Measurements from ENCODE around the gene TRIB2.

The TRIB2 gene

GRCh38 chr2:12721566-12722446 lies 5.1 kb downstream of the TRIB2 start:
- no peak for DNase-seq

- DNase-seq, result no peak
These were observed 5.9 kb downstream of the TRIB2 start for GRCh38 chr2:12722447-12723316.

GRCh38 chr2:12723736-12724463 lies 7.2 kb downstream of the TRIB2 start:
- no peak for DNase-seq

- DNase-seq, result no peak
These were observed 8.8 kb downstream of the TRIB2 start for GRCh38 chr2:12725233-12726187.

- DNase-seq, result no peak
These were observed 9.5 kb downstream of the TRIB2 start for GRCh38 chr2:12726271-12726670.

- DNase-seq, result no peak
These were observed 10.3 kb downstream of the TRIB2 start for GRCh38 chr2:12727065-12727464.

GRCh38 chr2:12727641-12728040 lies 10.9 kb downstream of the TRIB2 start:
- DNase-seq, result no peak

- DNase-seq, result no peak
These were observed 11.6 kb downstream of the TRIB2 start for GRCh38 chr2:12728221-12728777.

GRCh38 chr2:12730265-12730664 lies 13.5 kb downstream of the TRIB2 start:
- no peak for DNase-seq

- DNase-seq, result no peak
These were observed 15.1 kb downstream of the TRIB2 start for GRCh38 chr2:12731701-12732280.

- DNase-seq, result no peak
These were observed 15.9 kb downstream of the TRIB2 start for GRCh38 chr2:12732651-12733050.

- no peak for DNase-seq
These were observed 17.1 kb downstream of the TRIB2 start for GRCh38 chr2:12733846-12734245.

- DNase-seq, result no peak
These were observed 18.3 kb downstream of the TRIB2 start for GRCh38 chr2:12734914-12735654.

- DNase-seq, result no peak
These were observed 20.6 kb downstream of the TRIB2 start for GRCh38 chr2:12737297-12737696.

- DNase-seq, result no peak
These were observed 21.2 kb downstream of the TRIB2 start for GRCh38 chr2:12737738-12738485.

- DNase-seq, result no peak
These were observed 23.1 kb downstream of the TRIB2 start for GRCh38 chr2:12739721-12740254.

GRCh38 chr2:12741380-12741779 lies 24.6 kb downstream of the TRIB2 start:
- DNase-seq, result no peak

GRCh38 chr2:12742891-12743290 lies 26.2 kb downstream of the TRIB2 start:
- no peak for DNase-seq

- no peak for DNase-seq
These were observed 33.6 kb downstream of the TRIB2 start for GRCh38 chr2:12750166-12750905.

All from NCI-H446 treated with DMSO at 0.1 percent for 48 hours (cell line).